ENCODE measurements around the gene DCDC2B. TPM values are rescaled to one million over a fixed set of nuclear protein-coding genes. Genes with fewer than 3 reads are reported as not detected.

Gene DCDC2B
- total and polyA plus RNA-seq, 10 donors = 0.03 TPM; not detected in 9

DNA sequence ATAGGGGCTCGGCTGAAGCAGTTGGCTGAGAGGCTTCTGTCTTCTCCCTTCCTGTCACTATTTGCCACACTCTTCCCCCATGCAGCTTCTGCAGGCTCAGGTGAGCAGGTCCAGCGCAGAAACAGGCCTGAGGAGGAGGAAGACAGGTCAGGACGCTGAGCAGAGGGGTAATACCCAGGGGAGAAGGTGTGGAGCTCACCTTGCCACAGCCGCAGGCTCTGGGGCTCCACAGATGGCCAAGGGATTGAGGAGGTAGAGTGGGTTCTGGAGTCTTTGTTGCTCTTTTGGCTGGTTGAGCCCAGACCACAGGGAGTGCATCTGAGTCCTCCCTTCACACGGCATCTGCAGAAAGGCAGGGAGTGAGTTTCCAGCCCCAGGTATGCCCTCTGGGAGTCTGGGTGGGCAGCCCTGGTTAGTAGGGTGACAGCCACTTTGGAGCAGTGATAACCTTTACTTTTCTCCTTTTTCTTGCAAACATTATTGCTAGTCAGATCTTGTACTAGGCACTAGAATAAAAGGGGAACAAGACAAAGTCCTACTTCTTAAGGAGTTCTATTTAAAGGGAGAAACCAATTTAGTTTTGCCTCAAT is 23.0 kb downstream of the DCDC2B start:
- no peaks in the 10 kb centered on the region for H3K27me3 ChIP-seq (replicated peaks in 1 of 7)
- H3K36me3 ChIP-seq = peaks cover 3 to 78% (median 57%) of the 10 kb centered on the region in 6 donors
- TF ChIP-seq POLR2AphosphoS5 (IDR thresholded peaks at IDR 0.05) (peak; percentile 25 to 35 (median 26)), POLR2A (IDR thresholded peaks at IDR 0.05) (no peak)
- TF ChIP-seq, protein P1, sequence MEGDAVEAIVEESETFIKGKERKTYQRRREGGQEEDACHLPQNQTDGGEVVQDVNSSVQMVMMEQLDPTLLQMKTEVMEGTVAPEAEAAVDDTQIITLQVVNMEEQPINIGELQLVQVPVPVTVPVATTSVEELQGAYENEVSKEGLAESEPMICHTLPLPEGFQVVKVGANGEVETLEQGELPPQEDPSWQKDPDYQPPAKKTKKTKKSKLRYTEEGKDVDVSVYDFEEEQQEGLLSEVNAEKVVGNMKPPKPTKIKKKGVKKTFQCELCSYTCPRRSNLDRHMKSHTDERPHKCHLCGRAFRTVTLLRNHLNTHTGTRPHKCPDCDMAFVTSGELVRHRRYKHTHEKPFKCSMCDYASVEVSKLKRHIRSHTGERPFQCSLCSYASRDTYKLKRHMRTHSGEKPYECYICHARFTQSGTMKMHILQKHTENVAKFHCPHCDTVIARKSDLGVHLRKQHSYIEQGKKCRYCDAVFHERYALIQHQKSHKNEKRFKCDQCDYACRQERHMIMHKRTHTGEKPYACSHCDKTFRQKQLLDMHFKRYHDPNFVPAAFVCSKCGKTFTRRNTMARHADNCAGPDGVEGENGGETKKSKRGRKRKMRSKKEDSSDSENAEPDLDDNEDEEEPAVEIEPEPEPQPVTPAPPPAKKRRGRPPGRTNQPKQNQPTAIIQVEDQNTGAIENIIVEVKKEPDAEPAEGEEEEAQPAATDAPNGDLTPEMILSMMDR (IDR thresholded peaks at IDR 0.05 in 8 of 11, conservative IDR thresholded peaks at IDR 0.05 in 3 of 11) = no peak
- H3K9me3 ChIP-seq = no peaks in the 10 kb centered on the region
- peaks cover 0 to 5% (median 0%) of the 10 kb centered on the region in 6 donors for H3K4me1 ChIP-seq
- H3K27ac ChIP-seq = peak overlapping the region in 1 of 8 donors; percentile 7
- no peak overlapping the region for H3K4me3 ChIP-seq
- WGBS, 5 donors = 85 to 95% (median 89%) methylated on average over 5 of the region's 5 CpGs
- DNase-seq = no peak
- intact Hi-C loops (cut with DNase I; ENCODE audit: low total_unique reads) = no loop called here

DNA sequence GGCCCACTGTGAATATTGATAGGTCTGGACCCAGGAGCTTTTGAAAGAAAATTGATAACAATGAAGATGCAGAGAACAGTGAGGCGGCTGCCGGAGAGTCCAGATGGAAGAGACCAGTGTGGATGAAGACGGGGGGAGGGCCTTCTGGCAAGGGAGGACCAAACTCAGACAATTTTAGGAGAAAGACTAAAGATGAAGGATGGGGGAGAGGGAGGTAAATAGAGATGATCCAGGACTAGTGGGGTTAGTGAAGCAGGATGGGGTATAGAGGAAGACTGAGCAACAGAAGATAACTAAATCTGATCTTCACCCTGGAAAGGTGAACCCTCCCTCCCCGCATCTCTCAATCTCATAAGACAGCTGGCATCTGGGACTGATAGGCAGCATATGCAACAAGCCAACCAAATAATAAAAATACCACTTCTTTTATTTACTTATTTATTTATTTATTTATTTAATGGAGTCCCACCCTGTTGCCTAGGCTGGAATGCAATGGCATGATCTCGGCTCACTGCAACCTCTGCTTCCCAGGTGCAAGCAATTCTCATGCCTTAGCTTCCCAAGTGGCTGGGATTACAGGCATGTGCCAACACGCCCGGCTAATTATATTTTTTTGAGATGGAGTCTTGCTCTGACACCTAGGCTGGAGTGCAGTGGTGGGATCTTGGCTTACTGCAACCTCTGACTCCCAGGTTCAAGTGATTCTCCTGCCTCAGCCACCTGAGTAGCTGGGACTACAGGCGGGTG is 23.8 kb downstream of the DCDC2B start:
- intact Hi-C loops (cut with DNase I; ENCODE audit: low total_unique reads) = no loop called here
- 92 to 97% (median 96%) methylated on average over 8 of the region's 8 CpGs for WGBS, 5 donors
- H3K4me1 ChIP-seq = peaks cover 0 to 5% (median 0%) of the 10 kb centered on the region in 6 donors
- peaks cover 3 to 70% (median 49%) of the 10 kb centered on the region in 6 donors for H3K36me3 ChIP-seq
- no peaks in the 10 kb centered on the region for H3K27me3 ChIP-seq (replicated peaks in 1 of 7)
- DNase-seq = no peak
- no peak for TF ChIP-seq POLR2A (IDR thresholded peaks at IDR 0.05)
- TF ChIP-seq, protein P1 (IDR thresholded peaks at IDR 0.05 in 8 of 11, conservative IDR thresholded peaks at IDR 0.05 in 3 of 11) = no peak
- no peak for TF ChIP-seq POLR2AphosphoS5 (IDR thresholded peaks at IDR 0.05)
- H3K4me3 ChIP-seq = no peak overlapping the region
- no peak overlapping the region for H3K27ac ChIP-seq
- no peaks in the 10 kb centered on the region for H3K9me3 ChIP-seq

DNA sequence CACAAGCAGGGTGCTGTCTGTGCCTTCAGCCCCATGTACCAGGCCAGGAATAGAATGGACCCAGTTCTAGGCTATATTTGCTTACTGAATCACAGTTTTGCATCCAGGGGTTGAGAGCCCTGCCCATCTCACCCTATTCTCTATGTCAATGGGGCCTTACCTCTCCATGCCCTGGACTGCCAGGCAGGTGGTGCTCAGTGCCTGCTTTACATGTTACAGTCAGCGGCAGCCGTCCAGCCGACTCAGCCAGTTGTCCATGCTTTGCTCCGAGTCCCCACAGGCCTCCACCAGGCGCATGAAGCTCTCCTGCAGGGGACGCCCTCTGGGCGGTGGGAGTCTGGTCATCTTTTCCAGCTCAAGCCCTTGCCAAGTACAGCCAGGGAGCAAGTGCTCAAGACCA is 25.9 kb downstream of the DCDC2B start:
- 85 to 93% (median 87%) methylated on average over 7 of the region's 7 CpGs for WGBS, 5 donors
- H3K4me3 ChIP-seq = no peak overlapping the region
- peaks cover 0 to 3% (median 0%) of the 10 kb centered on the region in 7 donors for H3K27me3 ChIP-seq (replicated peaks in 1 of 7)
- intact Hi-C loops (cut with DNase I; ENCODE audit: low total_unique reads) = no loop called here
- H3K27ac ChIP-seq = peak overlapping the region in 3 of 8 donors; percentile 38 to 62 (median 55)
- no peaks in the 10 kb centered on the region for H3K9me3 ChIP-seq
- peaks cover 0 to 8% (median 3%) of the 10 kb centered on the region in 6 donors for H3K4me1 ChIP-seq
- H3K36me3 ChIP-seq = peaks cover 3 to 49% (median 30%) of the 10 kb centered on the region in 6 donors
- no peak for DNase-seq
- no peak for TF ChIP-seq POLR2A (IDR thresholded peaks at IDR 0.05)
- TF ChIP-seq, protein P1 (IDR thresholded peaks at IDR 0.05 in 8 of 11, conservative IDR thresholded peaks at IDR 0.05 in 3 of 11) = no peak
- TF ChIP-seq POLR2AphosphoS5 (IDR thresholded peaks at IDR 0.05) = no peak

DNA sequence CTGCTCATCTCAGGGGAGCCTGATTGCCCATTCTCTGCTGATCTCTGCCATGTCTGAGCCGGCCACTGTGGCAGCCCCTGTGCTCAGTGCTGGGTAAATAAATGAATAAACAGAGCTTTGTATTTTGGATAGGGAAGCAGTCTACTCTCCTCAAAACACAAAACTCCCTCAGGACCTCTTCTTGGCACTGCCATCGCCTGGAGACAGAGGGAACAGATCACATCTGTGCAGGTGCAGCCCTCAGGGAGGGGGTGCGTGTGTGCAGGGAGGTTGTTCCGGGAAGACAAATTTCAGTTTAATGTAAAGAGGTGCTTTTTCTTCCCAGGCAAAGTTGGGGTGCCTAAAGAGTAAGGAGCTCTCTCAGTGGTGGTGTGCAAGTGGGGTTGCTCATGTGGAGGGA is 30.4 kb downstream of the DCDC2B start:
- 81 to 93% (median 86%) methylated on average over 4 of the region's 4 CpGs for WGBS, 5 donors
- no peak for TF ChIP-seq POLR2A (IDR thresholded peaks at IDR 0.05)
- no peak for TF ChIP-seq POLR2AphosphoS5 (IDR thresholded peaks at IDR 0.05)
- TF ChIP-seq, protein P1 (IDR thresholded peaks at IDR 0.05 in 8 of 11, conservative IDR thresholded peaks at IDR 0.05 in 3 of 11) = no peak
- H3K27me3 ChIP-seq (replicated peaks in 1 of 7) = peaks cover 0 to 22% (median 0%) of the 10 kb centered on the region in 7 donors
- peaks cover 7 to 43% (median 34%) of the 10 kb centered on the region in 6 donors for H3K4me1 ChIP-seq
- intact Hi-C loops (cut with DNase I; ENCODE audit: low total_unique reads) = no loop called here
- no peaks in the 10 kb centered on the region for H3K9me3 ChIP-seq
- no peak overlapping the region for H3K4me3 ChIP-seq
- peak overlapping the region in 1 of 8 donors; percentile 83 for H3K27ac ChIP-seq
- H3K36me3 ChIP-seq = peaks cover 0 to 6% (median 2%) of the 10 kb centered on the region in 6 donors
- no peak for DNase-seq
